HepG2 (cell line): Measurements from ENCODE around the gene EMP2.

ENCODE experiments used
- GABPA ChIP-seq, 2 experiments: IDR thresholded peaks; 2 replicates each; pipeline ENCODE4 v1.6.1; 2011 to 2016; ENCODE audit warnings: low read depth in 2 of 2, low read length in 1 of 2, missing biosample characterization in 1 of 2, missing genetic modification characterization in 1 of 2
- RELA ChIP-seq: sonication (generic); formaldehyde crosslinking; IDR thresholded peaks from 2 replicates; pipeline ENCODE4 v1.4.0; 2020; ENCODE audit warnings: missing genetic modification reagents
- YEATS4 ChIP-seq: sonication (generic); formaldehyde crosslinking; IDR thresholded peaks from 2 replicates; pipeline ENCODE4 v1.4.0; 2020; ENCODE audit warnings: missing genetic modification reagents, borderline replicate concordance
- ZFP90 ChIP-seq: sonication (generic); formaldehyde crosslinking; IDR thresholded peaks from 2 replicates; pipeline ENCODE4 v1.8.0; 2022; ENCODE audit warnings: missing genetic modification reagents, mild to moderate bottlenecking, inconsistent platforms, borderline replicate concordance
- TF ChIP-seq, protein P1 (sequence below): IDR thresholded peaks from 2 replicates; pipeline ENCODE4 v1.6.1; 2016; ENCODE audit warnings: missing compliant biosample characterization, missing genetic modification reagents, borderline replicate concordance
- TF ChIP-seq, protein P2 (sequence below): sonication (generic); formaldehyde crosslinking; IDR thresholded peaks from 2 replicates; pipeline ENCODE4 v1.8.1; 2022; ENCODE audit warnings: mild to moderate bottlenecking, missing genetic modification reagents
- TF ChIP-seq, protein P3 (sequence below): sonication (generic); formaldehyde crosslinking; IDR thresholded peaks from 2 replicates; pipeline ENCODE4 v1.5.0; 2020; ENCODE audit warnings: mild to moderate bottlenecking, missing genetic modification reagents, moderate library complexity
- TF ChIP-seq, protein P4 (sequence below): sonication (generic); formaldehyde crosslinking; IDR thresholded peaks from 2 replicates; pipeline ENCODE4 v1.4.0; 2020; ENCODE audit warnings: missing genetic modification reagents
- TF ChIP-seq, protein P5 (sequence below): sonication (generic); formaldehyde crosslinking; conservative IDR thresholded peaks from 2 replicates; pipeline ENCODE4 v1.4.0; 2020; ENCODE audit warnings: missing genetic modification reagents

DNA sequence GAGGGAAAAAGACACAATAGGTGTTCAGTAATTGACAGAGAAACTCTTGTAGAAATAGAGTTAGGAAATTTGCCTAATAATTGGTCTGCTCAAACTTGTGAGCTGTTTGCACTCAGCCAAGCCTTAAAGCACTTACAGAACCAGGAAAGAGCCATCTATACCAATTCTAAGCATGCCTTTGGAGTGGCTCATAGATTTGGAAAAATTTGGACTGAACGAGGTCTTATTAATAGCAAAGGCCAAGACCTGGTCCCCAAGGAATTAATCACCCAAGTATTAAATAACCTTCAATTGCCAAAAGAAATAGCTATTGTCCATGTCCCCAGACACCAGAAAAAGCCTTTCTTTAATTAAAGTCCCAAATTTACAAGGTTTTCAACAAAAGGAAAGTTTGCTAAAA is 90.3 kb downstream of the EMP2 start:
- no peak for TF ChIP-seq GABPA (IDR thresholded peaks at IDR 0.05; ENCODE audit: low read depth, low read length)
- TF ChIP-seq GABPA (CRISPR knock-in tag; IDR thresholded peaks at IDR 0.05; ENCODE audit: low read depth) = no peak
- no peak for TF ChIP-seq YEATS4
- TF ChIP-seq, protein P1, sequence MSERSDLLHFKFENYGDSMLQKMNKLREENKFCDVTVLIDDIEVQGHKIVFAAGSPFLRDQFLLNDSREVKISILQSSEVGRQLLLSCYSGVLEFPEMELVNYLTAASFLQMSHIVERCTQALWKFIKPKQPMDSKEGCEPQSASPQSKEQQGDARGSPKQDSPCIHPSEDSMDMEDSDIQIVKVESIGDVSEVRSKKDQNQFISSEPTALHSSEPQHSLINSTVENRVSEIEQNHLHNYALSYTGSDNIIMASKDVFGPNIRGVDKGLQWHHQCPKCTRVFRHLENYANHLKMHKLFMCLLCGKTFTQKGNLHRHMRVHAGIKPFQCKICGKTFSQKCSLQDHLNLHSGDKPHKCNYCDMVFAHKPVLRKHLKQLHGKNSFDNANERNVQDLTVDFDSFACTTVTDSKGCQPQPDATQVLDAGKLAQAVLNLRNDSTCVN (CRISPR knock-in tag) = no peak
- TF ChIP-seq ZFP90 = no peak
- no peak for TF ChIP-seq RELA (CRISPR knock-in tag)
- TF ChIP-seq, protein P2, sequence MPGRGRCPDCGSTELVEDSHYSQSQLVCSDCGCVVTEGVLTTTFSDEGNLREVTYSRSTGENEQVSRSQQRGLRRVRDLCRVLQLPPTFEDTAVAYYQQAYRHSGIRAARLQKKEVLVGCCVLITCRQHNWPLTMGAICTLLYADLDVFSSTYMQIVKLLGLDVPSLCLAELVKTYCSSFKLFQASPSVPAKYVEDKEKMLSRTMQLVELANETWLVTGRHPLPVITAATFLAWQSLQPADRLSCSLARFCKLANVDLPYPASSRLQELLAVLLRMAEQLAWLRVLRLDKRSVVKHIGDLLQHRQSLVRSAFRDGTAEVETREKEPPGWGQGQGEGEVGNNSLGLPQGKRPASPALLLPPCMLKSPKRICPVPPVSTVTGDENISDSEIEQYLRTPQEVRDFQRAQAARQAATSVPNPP (CRISPR knock-in tag) = no peak
- TF ChIP-seq, protein P3, sequence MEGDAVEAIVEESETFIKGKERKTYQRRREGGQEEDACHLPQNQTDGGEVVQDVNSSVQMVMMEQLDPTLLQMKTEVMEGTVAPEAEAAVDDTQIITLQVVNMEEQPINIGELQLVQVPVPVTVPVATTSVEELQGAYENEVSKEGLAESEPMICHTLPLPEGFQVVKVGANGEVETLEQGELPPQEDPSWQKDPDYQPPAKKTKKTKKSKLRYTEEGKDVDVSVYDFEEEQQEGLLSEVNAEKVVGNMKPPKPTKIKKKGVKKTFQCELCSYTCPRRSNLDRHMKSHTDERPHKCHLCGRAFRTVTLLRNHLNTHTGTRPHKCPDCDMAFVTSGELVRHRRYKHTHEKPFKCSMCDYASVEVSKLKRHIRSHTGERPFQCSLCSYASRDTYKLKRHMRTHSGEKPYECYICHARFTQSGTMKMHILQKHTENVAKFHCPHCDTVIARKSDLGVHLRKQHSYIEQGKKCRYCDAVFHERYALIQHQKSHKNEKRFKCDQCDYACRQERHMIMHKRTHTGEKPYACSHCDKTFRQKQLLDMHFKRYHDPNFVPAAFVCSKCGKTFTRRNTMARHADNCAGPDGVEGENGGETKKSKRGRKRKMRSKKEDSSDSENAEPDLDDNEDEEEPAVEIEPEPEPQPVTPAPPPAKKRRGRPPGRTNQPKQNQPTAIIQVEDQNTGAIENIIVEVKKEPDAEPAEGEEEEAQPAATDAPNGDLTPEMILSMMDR = no peak
- TF ChIP-seq, protein P4, sequence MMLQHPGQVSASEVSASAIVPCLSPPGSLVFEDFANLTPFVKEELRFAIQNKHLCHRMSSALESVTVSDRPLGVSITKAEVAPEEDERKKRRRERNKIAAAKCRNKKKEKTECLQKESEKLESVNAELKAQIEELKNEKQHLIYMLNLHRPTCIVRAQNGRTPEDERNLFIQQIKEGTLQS (CRISPR knock-in tag) = no peak
- TF ChIP-seq, protein P5, sequence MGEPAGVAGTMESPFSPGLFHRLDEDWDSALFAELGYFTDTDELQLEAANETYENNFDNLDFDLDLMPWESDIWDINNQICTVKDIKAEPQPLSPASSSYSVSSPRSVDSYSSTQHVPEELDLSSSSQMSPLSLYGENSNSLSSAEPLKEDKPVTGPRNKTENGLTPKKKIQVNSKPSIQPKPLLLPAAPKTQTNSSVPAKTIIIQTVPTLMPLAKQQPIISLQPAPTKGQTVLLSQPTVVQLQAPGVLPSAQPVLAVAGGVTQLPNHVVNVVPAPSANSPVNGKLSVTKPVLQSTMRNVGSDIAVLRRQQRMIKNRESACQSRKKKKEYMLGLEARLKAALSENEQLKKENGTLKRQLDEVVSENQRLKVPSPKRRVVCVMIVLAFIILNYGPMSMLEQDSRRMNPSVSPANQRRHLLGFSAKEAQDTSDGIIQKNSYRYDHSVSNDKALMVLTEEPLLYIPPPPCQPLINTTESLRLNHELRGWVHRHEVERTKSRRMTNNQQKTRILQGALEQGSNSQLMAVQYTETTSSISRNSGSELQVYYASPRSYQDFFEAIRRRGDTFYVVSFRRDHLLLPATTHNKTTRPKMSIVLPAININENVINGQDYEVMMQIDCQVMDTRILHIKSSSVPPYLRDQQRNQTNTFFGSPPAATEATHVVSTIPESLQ = no peak
